ENCODE measurements around the gene PAQR4.

PAQR4 gene

GRCh38 chr16:2946649-2947048 lies 22.5 kb upstream of the PAQR4 start:
- DNase-seq, result no peak

- DNase-seq, result no peak
Measured at GRCh38 chr16:2948807-2949704, 20.1 kb upstream of the PAQR4 start.

- no peak for DNase-seq
Measured at GRCh38 chr16:2949705-2950352, 19.3 kb upstream of the PAQR4 start.

- DNase-seq, result no peak
Measured at GRCh38 chr16:2950353-2950724, 18.8 kb upstream of the PAQR4 start.

GRCh38 chr16:2950773-2951172 lies 18.4 kb upstream of the PAQR4 start:
- no peak for DNase-seq

GRCh38 chr16:2952679-2953078 lies 16.5 kb upstream of the PAQR4 start:
- DNase-seq, result no peak

GRCh38 chr16:2953706-2954627 lies 15.2 kb upstream of the PAQR4 start:
- DNase-seq, result no peak

GRCh38 chr16:2954656-2955381 lies 14.3 kb upstream of the PAQR4 start:
- DNase-seq, result no peak

- DNase-seq, result no peak
Measured at GRCh38 chr16:2955438-2955778, 13.7 kb upstream of the PAQR4 start.

GRCh38 chr16:2955779-2956578 lies 13.2 kb upstream of the PAQR4 start:
- no peak for DNase-seq

- no peak for DNase-seq
Measured at GRCh38 chr16:2956579-2956956, 12.6 kb upstream of the PAQR4 start.

- DNase-seq, result no peak
Measured at GRCh38 chr16:2959206-2959605, 9.9 kb upstream of the PAQR4 start.

- no peak for DNase-seq
Measured at GRCh38 chr16:2960183-2961010, 8.8 kb upstream of the PAQR4 start.

GRCh38 chr16:2962334-2963073 lies 6.6 kb upstream of the PAQR4 start:
- DNase-seq, result no peak

- DNase-seq, result no peak
Measured at GRCh38 chr16:2963074-2963722, 6.0 kb upstream of the PAQR4 start.

- DNase-seq, result no peak
Measured at GRCh38 chr16:2963723-2964474, 5.2 kb upstream of the PAQR4 start, which contains the start of gene KREMEN2. Gene KREMEN2 (plus strand): TSS chr16:2964275. CDS start chr16:2964521, 246 bp downstream.

GRCh38 chr16:2964475-2965336 lies 4.4 kb upstream of the PAQR4 start:
- DNase-seq, result no peak
